GM18868 (cell line): ENCODE results near the gene BCAR1.
A peak's percentile ranks its signal among the peaks of the same experiment; 100 is the strongest.
"Not testable (repeated sequence)": the region's sequence is repeated elsewhere in the genome, so short reads cannot be mapped to it uniquely, and the experiment has no call there.

ENCODE experiments used
- ATAC-seq: cut with Tn5 transposase; IDR thresholded peaks from one replicate; pipeline ENCODE4 v1.9.1; 2021; ENCODE audit warnings: mild to moderate bottlenecking, moderate library complexity; ENCODE audit not compliant: unreplicated experiment

BCAR1 gene

DNA sequence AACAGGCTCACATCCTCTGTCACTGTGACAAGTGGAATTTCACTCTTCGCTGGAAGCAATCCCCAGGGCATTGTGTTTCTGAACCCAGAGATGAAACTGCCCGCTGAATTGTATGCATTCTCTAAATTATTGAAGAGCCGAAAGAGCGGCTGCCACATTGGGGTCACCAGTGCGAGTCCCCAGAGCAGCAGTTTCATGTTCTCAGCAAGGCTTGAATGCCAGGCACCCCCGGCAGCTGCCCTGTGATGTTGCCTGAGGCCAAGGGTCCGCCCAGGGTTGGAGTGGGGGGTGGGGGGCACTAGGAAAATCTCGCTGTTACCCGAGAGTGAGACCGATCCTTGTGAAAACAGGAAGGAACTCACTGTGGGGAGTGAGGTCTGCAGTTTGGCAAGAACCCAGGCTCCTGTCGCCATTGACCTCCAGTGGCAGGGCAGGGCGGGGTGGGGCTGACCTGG lies 20.7 kb upstream of the BCAR1 start:
- peak; percentile 60 for ATAC-seq

DNA sequence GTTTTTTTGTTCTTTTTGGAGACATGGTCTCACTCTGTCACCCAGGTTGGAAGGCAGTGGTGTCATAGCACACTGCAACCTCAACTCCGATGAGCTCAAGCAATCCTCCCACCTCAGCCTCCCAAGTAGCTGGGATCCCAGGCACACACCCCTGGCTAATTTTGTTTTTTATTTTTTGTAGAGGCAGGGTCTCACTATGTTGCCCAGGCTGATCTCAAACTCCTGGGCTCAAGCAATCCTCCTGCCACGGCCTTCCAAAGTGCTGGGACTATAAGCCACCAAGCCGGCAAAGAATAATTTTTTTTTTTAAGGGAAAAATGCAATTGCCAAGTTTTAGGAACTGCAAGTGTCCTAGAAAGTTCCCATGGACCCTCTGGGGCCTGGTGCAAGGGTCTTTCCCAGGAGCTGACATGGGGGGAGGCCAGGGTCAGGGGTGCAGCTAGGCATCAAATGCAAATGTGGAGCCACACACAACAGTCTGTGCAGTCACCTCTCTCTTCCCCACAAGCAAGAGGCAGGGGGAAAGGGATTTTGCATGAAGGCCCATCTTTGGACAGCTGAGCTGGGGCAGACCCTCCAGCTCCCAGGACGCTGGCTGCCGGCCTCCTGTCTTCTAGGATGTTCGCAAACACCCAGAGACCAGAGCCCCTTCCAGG lies 20.1 kb upstream of the BCAR1 start:
- ATAC-seq: peak; percentile 21

DNA sequence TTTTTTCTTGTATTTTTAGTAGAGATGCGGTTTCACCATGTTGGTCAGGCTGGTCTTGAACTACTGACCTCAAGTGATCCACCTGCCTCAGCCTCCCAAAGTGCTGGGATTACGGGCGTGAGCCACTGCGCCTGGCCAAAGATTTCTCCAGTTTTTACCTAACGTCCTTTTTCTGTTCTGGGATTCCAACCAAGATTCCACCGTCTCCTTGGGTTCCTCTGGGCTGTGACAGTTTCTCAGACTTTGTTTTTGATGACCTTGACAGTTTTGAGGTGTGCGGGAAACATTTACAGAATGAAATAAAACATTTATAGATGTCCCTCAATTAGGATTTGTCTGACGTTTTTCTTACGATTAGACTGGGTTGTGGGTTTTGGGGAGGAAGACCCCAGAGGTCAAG lies 17.9 kb upstream of the BCAR1 start:
- not testable (repeated sequence) for ATAC-seq

DNA sequence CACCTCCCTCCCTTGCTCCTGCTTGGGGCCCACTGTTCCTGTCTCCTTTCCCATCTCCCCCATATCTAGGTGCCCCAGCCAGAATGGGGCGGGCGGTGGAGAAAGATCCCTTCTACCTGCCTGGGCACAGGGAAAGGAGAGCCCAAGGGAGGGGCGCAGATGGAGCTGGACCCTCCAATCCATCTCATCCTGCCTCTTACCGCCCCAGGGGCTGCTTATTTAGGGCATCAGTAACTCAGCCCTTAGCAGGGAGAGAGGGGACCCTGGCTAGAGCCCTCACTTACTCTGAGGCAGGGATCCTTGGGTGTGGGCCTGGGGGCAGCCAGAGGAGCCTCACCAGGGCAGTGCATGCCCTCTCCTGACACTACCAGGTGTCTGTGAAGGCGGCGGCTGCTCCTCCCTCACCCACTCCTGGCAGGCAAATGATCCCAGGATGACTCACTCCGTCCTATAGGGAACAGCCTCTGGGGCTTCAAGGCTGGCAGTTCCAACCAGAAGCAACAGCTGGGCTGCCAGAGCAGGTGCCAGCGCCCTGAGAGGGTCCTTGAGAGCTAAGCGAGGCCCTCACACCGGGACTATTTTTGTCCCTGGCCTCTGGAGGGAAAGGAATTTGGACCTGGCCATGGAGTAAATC lies 16.3 kb upstream of the BCAR1 start:
- ATAC-seq: no peak

DNA sequence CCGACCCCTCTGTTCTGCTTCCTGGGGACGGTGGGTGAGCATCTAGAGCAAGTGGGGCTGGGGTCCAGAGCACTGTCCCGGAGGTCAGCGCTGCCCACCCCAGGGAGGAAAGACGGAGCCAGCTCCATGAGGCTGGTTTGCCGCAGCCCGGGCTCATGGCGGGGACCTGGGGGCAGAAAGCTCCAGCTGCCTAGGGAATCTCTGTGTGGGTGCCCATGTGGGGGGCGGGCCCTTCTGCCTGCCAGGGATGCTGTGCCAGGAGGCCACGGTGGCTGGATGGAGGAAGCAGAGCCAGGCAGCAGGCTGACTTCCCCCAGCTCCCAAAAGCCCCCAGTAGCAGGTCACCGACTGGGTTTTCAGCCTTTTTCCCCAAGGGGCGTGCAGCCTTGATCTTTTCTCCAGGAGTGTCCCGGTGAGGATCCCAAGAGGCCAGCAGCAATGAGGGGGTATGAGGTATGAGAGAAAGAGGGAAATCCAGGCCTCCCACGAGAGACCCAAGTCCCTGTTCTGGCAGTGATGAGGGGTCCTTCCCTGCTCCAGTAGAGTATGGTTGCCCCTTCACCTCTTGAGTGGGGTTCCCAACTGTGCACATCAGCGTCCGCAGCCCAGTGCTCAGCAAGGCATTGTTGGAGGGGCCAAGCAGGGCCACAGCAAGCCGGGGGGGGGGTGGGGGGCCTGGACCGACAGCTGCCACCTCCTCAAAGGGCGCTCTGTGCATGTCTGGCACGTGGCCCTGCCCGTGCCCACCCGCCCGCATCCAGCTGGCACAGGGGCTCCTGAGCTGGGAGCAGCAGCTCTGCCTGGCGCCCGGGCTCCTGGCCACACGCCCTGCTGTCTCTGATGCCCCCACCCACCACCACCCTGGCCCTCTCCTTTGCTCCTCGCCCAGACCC lies 15.6 kb upstream of the BCAR1 start:
- ATAC-seq: no peak

DNA sequence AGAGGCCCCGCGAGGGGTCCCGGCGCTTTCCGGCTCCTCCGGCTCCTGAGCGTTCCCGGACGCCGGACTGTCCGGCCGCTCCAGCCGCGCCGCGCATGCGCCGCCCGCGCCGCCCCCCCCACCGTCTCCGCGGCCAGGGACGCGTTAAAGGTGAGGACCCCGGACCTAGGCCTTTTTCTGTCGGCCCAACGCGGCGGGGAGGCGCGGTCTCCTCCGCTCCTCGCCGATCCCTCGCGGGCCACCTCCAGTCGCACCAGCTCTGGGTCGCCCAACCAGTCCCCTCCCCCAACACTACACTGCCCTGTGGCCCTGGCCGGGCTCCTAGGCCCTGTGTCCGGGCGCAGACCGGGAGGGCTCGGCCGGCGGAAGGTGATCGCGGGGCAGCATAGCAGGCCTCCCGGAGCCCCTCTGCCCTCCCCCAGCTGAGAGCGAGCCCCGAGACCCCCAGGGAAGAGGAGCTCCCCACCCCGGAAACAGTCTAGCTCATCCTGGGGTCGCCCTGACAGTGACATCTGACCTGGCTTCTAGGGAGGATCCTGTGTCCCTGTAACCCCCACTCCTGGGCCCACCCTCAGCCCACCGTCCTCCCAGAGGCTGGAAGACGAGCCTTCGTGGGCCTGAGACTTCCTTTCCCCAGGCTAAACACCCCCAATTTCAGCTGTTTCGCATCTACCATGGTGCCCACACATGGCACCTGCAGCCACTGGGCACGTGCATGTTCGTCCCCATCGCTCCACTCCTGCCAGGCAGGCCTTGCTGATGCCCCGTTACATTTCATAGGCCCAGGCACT lies 14.7 kb upstream of the BCAR1 start:
- peak; percentile 74 for ATAC-seq

DNA sequence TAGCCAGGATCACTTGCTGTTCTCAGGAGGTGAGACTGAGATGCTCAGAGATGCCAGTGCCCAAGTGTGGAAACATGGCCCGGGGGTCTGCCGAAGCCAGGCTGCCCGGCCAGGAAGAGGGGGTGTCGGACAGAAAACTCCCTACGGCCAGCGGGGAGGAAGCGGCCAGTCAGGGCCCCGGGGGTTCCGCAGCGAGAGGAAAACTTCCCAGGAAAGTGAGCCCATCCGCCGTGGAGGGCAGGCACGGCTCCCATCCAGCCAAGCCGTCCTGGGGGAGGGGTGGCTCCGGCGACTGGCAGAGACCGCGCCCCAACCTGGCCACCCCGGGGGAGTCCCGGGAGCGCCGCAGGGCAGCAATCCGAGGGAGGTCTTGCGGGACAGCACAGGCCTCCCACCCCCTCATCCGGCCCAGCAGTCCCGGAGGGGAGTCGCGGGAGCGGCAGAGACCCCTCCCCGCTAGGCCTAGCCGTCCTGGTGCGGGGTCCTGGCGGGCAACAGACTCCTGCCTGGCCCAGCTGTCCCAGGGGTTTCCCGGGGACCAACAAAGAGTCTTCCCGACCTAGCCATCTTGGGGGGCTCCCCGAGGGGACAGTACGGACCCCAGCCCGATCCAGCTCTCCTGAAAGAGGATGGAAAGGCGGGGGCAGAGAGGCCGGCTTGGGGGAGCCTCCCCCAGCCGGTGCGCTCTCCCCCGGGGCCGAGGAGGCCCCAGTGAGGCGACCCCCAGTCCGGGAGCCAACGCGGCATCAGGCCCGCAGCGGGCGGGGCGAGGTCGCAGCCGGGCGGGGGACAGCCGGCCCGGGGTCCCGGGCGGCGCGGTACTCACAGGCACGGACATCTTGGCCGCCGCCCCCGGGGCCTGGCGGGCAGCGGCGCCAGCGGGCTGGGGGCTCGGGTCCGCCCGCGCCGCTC lies 13.8 kb upstream of the BCAR1 start:
- ATAC-seq: peak; percentile 27

DNA sequence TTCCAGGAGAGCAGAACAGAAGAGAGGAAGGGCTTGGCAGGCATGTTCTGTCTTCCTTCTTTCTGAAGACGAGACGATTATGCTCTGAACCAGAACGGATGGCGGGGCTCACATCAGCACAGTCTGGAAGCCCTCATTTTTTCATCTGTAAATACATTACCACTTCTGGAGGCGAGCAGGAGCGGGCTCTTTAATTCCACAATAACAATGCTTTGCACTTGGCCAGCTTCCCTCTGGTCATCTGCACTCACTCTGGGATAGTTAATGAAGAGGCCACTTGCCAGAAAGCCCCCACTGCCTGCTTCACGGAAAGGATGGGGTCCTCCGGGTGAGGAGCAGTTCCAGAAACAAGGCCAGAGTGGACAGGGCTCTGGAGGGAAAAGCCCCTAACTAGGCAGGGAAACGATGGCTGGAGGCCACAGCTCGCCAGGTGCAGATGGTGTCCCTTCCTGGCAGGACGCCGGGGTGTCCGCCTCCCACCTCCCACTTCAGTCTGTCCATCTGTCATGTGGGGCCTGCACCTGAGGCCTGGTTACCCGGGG lies 13.1 kb upstream of the BCAR1 start:
- ATAC-seq: no peak

DNA sequence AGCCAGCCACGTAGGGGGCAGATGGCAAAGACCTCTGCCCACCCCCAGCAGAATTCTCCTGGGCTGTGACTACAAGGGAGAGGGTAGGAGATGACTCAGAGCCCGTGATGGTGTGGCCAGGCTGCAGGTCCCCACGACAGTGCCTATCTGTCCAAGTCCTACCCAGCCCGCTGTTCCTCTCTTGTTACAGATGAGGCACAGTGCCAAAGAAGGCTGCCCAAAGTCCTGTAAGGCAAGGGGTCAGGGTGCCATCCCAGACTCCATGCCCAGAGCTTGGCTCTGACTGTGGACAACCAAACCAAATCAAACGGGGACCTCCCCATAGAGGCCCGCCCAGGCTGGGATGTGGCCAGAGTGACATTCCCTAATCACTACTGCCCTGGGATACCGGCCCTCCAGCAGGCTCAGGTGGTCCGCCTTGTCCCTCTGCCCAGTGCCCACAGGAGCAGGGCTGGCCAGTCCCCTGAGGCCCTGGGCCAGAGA lies 12.6 kb upstream of the BCAR1 start:
- no peak for ATAC-seq

DNA sequence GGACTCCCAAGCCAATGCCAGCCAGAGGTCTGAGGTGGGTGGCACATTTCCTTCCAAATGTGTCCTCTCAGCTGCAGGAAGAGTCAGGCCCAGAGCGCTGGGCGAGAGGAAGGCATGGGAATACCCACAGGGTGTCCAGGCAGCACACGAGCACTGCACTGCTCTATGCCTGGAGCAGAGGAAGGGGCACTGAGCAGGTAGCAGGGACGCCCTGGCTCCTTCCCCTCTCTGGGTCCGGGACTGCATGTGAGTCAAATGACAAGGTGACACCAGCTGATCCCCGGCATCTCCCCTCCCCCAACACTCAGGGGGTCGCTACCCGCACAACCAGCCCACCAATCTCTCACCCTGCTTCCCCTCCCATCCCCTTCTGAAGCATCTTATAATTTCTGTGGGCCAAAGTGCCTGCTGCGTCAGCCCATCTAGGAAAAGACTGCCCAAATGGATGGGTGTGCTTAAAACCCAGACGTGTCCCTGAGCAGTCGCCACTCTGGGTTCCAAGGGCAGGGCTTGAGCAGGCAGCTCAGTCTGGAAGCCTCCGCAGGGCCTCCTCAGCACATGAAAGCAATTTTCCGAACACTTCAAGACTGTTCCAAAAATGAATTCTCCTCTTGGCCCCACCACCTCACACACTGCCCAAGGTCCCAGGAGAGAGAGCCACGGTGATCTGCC lies 12.0 kb upstream of the BCAR1 start:
- no peak for ATAC-seq

DNA sequence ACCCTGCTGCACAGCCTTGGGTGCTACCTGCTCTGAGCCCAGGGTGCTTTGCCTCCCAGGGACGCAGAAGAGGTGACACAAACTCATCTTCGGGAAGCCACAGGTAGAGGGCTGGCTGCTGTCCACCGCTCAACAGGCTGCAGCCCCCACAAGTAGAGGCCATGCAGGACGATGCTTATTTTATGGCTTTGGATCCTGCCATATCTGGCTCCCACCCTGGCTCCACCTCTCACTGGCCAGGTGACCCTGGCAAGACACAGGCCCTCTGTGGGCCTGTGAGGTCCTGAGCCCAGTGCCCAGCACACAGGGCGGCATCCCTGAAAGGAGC lies 11.3 kb upstream of the BCAR1 start:
- no peak for ATAC-seq

DNA sequence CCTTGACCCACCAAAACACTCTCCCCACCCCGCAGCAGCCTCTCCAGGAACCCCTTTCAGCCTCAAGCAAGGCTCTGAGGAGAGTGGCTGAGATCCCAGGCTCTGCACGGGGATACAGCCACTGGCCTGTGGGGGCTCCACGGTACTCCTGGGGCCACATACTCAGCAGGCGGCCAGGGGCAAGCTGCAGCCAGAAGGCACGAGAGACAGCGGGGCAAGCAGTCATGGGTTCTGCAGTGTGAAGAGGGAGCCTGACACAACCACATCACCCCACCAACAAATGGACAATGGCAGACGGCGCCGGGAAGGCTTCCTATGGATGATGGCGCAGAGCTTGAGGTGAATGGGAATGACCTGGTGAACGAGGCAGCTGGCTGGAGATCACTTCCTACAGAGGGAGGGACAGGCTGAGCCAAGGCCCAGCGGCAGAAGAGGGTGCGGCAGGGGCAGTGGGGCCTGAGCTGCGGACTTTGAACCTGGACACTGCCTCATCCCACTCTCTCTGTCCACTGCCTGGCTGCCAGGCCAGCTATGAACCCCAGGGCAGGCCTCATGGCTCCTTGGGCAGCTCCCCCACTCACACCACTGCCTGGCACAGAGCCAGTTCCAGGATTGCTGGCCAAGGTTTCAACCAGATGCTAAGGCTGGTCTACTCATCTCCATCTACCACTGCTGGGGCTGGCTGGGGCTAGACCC lies 10.8 kb upstream of the BCAR1 start:
- ATAC-seq: no peak

DNA sequence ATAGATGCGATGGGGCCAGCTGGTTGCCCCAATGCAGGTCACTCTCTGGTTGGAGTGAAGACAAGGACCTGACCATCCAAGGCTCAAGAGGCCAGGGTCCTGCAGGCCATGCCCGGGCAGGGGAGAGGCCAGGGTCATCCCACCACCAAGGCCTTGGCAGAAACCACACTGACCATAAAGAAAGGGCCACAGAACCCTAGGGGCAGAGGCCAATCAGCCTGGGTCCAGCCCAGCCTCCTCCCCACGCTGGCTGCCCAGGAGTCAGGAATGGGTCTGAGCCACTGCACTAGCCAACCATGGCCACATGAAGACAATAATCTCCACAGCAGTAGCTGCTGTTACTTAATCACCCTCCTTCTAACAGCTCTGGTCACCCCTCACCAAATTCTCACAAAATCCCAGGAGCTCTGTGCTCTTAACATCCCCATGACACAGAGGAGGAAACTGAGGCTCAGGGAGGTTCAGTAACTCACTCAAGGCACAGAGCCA lies 10.2 kb upstream of the BCAR1 start:
- no peak for ATAC-seq

DNA sequence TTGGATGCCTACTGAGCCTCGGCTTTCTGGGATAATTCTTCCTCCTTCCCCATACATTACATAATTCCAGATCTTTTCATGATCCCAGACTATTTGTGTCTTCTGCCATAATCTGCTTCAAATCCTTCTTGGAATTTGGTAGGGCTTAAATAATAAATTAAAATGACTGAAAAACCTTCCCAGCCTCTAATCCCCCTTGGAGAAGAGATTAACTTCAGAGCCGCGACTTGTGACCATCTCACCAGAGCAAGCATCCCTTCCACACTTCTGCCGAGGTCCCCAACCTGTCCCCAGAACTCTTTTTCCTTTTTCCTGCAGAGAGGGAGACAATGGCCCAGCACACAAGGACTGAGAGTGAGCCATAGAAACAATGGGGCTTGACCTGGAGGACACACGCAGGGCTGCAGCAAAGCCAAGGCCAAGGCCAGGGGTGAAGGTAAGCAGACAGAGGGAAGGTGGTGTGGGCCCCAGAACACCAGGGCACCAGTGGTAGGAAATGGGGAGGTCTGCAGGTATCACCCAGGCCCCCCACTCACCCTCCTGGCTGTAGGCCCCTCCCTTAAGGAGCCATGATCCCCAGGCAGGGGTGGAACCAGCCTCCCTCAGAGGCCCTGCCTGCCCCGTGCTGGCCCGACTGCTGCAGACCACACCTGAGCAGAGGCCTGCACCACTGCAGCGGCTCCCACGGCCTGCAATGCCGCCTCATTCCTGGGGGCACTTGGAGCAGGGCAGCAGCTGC lies 9.6 kb upstream of the BCAR1 start:
- no peak for ATAC-seq

DNA sequence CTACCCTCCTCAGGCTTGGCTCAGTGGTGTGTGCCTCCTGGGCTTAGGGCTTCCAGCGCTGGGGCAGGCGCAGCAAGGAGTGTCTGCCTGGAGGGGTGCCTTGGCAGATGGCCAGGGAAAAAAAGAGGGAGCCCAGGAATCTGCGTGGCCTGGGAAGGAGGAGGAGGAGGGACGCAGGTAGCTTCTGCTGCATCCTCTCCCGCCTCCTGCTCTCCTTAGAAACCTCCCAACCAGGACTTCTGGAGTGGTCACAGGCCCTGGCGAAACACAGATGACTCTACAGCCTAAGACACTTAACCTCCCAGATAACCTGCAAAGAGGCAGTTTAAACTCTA lies 7.3 kb upstream of the BCAR1 start:
- no peak for ATAC-seq

DNA sequence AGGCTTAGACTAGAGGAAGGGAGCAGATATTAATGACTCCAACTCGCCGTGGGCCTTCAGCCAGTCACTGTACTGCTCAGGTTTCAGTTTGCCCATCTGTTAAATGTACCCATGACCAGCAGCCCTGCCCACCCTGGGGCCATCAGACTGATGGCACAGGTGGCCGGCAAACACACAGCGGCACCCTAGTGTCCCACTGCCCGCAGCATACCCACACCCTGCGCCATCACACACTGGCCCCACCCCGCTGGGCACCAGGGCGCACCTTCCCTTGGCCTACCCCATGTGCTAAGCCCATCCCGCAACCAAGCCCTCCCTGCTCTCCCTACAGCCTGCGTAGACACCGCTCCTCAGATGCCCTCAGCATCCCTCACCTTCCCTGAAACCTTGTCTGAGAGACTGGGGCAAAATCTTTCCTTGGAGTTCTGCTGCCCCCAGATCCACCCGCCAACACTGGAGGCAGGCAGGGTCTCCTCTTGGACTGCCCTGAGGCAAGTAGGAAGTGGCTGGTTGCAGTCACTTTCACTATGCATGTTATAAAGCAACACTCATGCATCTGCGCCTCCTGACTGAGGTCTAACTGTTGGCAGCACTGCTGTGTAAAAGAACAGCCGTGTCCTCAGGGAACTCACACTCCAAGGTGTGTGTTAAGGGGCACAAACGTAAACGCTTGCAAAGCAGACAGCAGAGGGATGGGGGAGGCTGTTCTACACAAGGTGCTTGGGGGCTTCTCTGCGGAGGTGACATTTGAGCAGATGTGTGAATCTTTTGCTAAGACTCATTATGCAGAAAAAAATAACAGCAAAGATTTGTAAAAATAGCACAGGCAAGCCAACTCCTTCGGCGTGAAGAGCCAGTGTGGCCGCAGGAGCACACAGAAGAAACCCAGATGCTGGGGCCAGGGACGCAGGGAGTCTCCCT lies 6.7 kb upstream of the BCAR1 start:
- ATAC-seq: no peak
